ENCODE data around the gene SMPD1.

The SMPD1 gene

GRCh38 chr11:6413791-6414201, 23.5 kb downstream of the SMPD1 start:
- no peak for TF ChIP-seq CTCF (conservative IDR thresholded peaks at IDR 0.05; ENCODE audit: control insufficient read depth, insufficient read depth, low read depth, low read length)
- no peak overlapping the region for H3K4me3 ChIP-seq (ENCODE audit: control insufficient read depth, low read depth, low read length)
- DNase-seq (ENCODE audit: low read depth) = no peak

- TF ChIP-seq CTCF (conservative IDR thresholded peaks at IDR 0.05; ENCODE audit: control insufficient read depth, insufficient read depth, low read depth, low read length) = no peak
- no peak overlapping the region for H3K4me3 ChIP-seq (ENCODE audit: control insufficient read depth, low read depth, low read length)
- no peak for DNase-seq (ENCODE audit: low read depth)
Observed at GRCh38 chr11:6414874-6415328, 24.6 kb downstream of the SMPD1 start.

- no peak for TF ChIP-seq CTCF (conservative IDR thresholded peaks at IDR 0.05; ENCODE audit: control insufficient read depth, insufficient read depth, low read depth, low read length)
- no peak overlapping the region for H3K4me3 ChIP-seq (ENCODE audit: control insufficient read depth, low read depth, low read length)
- no peak for DNase-seq (ENCODE audit: low read depth)
Observed at GRCh38 chr11:6415797-6416196, 25.5 kb downstream of the SMPD1 start.

- H3K4me3 ChIP-seq (ENCODE audit: control insufficient read depth, low read depth, low read length) = peak overlapping the region; percentile 63
- TF ChIP-seq CTCF (conservative IDR thresholded peaks at IDR 0.05; ENCODE audit: control insufficient read depth, insufficient read depth, low read depth, low read length) = no peak
- no peak for DNase-seq (ENCODE audit: low read depth)
Observed at GRCh38 chr11:6417907-6418556, 27.8 kb downstream of the SMPD1 start.

- no peak for TF ChIP-seq CTCF (conservative IDR thresholded peaks at IDR 0.05; ENCODE audit: control insufficient read depth, insufficient read depth, low read depth, low read length)
- peak overlapping the region; percentile 63 for H3K4me3 ChIP-seq (ENCODE audit: control insufficient read depth, low read depth, low read length)
- no peak for DNase-seq (ENCODE audit: low read depth)
Observed at GRCh38 chr11:6418557-6419008, 28.3 kb downstream of the SMPD1 start.

GRCh38 chr11:6419009-6419631, 28.8 kb downstream of the SMPD1 start, which contains the start of gene APBB1:
TSS of gene APBB1 (minus strand) at chr11:6419094. CDS start at chr11:6411347, 7,747 bp downstream.
- TF ChIP-seq CTCF (conservative IDR thresholded peaks at IDR 0.05; ENCODE audit: control insufficient read depth, insufficient read depth, low read depth, low read length) = no peak
- peak within 1 kb of the TSS; percentile 63 for H3K4me3 ChIP-seq (ENCODE audit: control insufficient read depth, low read depth, low read length)
- DNase-seq (ENCODE audit: low read depth) = peak; percentile 46

Measured in fibroblast of mammary gland (primary cell).